IMR-90 (cell line): ENCODE results near the gene STOML1. TPM values are rescaled to one million over a fixed set of nuclear protein-coding genes. Genes with fewer than 3 reads are reported as not detected.

ENCODE experiments used
- ATAC-seq: fragments of 200-7000 bp; cut with Tn5 transposase; 2 replicates; pipeline ENCODE4 v1.9.1; 2020; ENCODE audit warnings: low read depth, mild to moderate bottlenecking, moderate library complexity
- BruUV-seq: library from RNA; stranded (reverse); fragments of 400-500 nt; replicated peaks from 2 replicates; lab custom pipeline; 2021; lab: Mats Ljungman, UMichigan
- CTCF ChIA-PET: fragments of 300-600 bp; formaldehyde crosslinking; extraction: SDS; loops from one replicate; lab custom pipeline; 2021; ENCODE audit warnings: antibody characterized with exemption; lab: Yijun Ruan, JAX
- POLR2A ChIA-PET: fragments of 300-600 bp; sonication (Branson Sonifier 250); formaldehyde crosslinking; loops from one replicate; lab custom pipeline; 2022; ENCODE audit warnings: antibody characterized with exemption; ENCODE audit not compliant: unreplicated experiment; lab: Charles Lee
- DNase-seq: peaks from one replicate; pipeline ENCODE4 v3.0.0; 2013
- H2AFZ ChIP-seq: replicated peaks from 2 replicates; pipeline ENCODE3; 2013; ENCODE audit warnings: low read length, mild to moderate bottlenecking; ENCODE audit not compliant: poor library complexity
- H2AK5ac ChIP-seq: 2 replicates; pipeline ENCODE4 v1.6.1; 2013; ENCODE audit warnings: low read depth, low read length, inconsistent platforms
- H2AK9ac ChIP-seq: replicated peaks from 2 replicates; pipeline ENCODE3; 2013; ENCODE audit warnings: mild to moderate bottlenecking, low read depth, low read length, moderate library complexity; ENCODE audit not compliant: poor library complexity
- H2BK120ac ChIP-seq: 2 replicates; pipeline ENCODE4 v1.6.1; 2013; ENCODE audit warnings: low read depth, low read length, inconsistent platforms
- H2BK15ac ChIP-seq: 3 replicates; pipeline ENCODE4 v1.6.1; 2013; ENCODE audit warnings: low read depth, low read length, inconsistent platforms
- H2BK20ac ChIP-seq: 2 replicates; pipeline ENCODE4 v1.6.1; 2013; ENCODE audit warnings: low read depth, mild to moderate bottlenecking, inconsistent platforms, low read length, moderate library complexity
- H2BK5ac ChIP-seq: 2 replicates; pipeline ENCODE4 v1.6.1; 2013; ENCODE audit warnings: mild to moderate bottlenecking, low read depth, low read length, inconsistent platforms; ENCODE audit not compliant: poor library complexity, severe bottlenecking
- H3K14ac ChIP-seq: replicated peaks from 2 replicates; pipeline ENCODE4 v1.6.1; 2013; ENCODE audit warnings: low read depth, low read length, inconsistent platforms
- H3K18ac ChIP-seq: 2 replicates; pipeline ENCODE4 v1.6.1; 2013; ENCODE audit warnings: low read depth, low read length, control low read depth
- H3K23ac ChIP-seq: 2 replicates; pipeline ENCODE4 v1.6.1; 2013; ENCODE audit warnings: low read depth, low read length, inconsistent platforms
- H3K27ac ChIP-seq: 2 replicates; pipeline ENCODE4 v1.5.1; 2013; ENCODE audit warnings: mild to moderate bottlenecking, control low read depth, low read length; ENCODE audit not compliant: insufficient read depth
- H3K27me3 ChIP-seq: 2 replicates; pipeline ENCODE4 v1.6.1; 2013; ENCODE audit warnings: low read length; ENCODE audit not compliant: control insufficient read depth, insufficient read depth
- H3K36me3 ChIP-seq: 2 replicates; pipeline ENCODE4 v1.6.1; 2013; ENCODE audit warnings: low read length, mixed read lengths; ENCODE audit not compliant: control insufficient read depth, insufficient read depth
- H3K4ac ChIP-seq: 2 replicates; pipeline ENCODE4 v1.6.1; 2013; ENCODE audit warnings: low read depth, low read length, inconsistent platforms
- H3K4me1 ChIP-seq: 2 replicates; pipeline ENCODE4 v1.6.1; 2013; ENCODE audit warnings: low read length, mixed read lengths; ENCODE audit not compliant: control insufficient read depth, insufficient read depth
- H3K4me2 ChIP-seq: 2 replicates; pipeline ENCODE4 v1.6.1; 2013; ENCODE audit warnings: low read depth, mild to moderate bottlenecking, control low read depth, low read length, moderate library complexity
- H3K4me3 ChIP-seq: 2 replicates; pipeline ENCODE4 v1.5.1; 2013; ENCODE audit warnings: low read depth, mild to moderate bottlenecking, control low read depth, low read length, moderate library complexity; ENCODE audit not compliant: insufficient read depth
- H3K56ac ChIP-seq: 2 replicates; pipeline ENCODE4 v1.6.1; 2013; ENCODE audit warnings: low read length, inconsistent platforms; ENCODE audit not compliant: insufficient read depth; ENCODE audit errors: extremely low read depth
- H3K79me1 ChIP-seq, 2 experiments: 2 replicates each; pipeline ENCODE4 v1.6.1; 2013; ENCODE audit warnings: low read length in 2 of 2, inconsistent platforms in 1 of 2, low read depth in 1 of 2
- H3K9ac ChIP-seq: 2 replicates; pipeline ENCODE4 v1.6.1; 2013; ENCODE audit warnings: low read depth, low read length, control low read depth
- H3K9me1 ChIP-seq: 2 replicates; pipeline ENCODE4 v1.6.1; 2013; ENCODE audit warnings: low read length, inconsistent platforms; ENCODE audit not compliant: insufficient read depth
- H3K9me3 ChIP-seq: 2 replicates; pipeline ENCODE4 v1.6.1; 2013; ENCODE audit warnings: low read length; ENCODE audit not compliant: control insufficient read depth, insufficient read depth
- H4K20me1 ChIP-seq: 2 replicates; pipeline ENCODE4 v1.6.1; 2013; ENCODE audit warnings: low read length, inconsistent platforms; ENCODE audit not compliant: insufficient read depth
- H4K5ac ChIP-seq: 2 replicates; pipeline ENCODE4 v1.6.1; 2013; ENCODE audit warnings: mild to moderate bottlenecking, low read depth, low read length, control low read depth
- H4K8ac ChIP-seq, 2 experiments: 2 replicates each; pipeline ENCODE4 v1.6.1; 2013; ENCODE audit warnings: low read depth in 2 of 2, low read length in 2 of 2, control low read depth in 1 of 2, inconsistent platforms in 1 of 2
- H4K91ac ChIP-seq: 2 replicates; pipeline ENCODE4 v1.6.1; 2013; ENCODE audit warnings: low read depth, low read length, inconsistent platforms; ENCODE audit not compliant: insufficient read depth
- BHLHE40 ChIP-seq: fragments of 150-350 bp; IDR thresholded peaks from 2 replicates; pipeline ENCODE4 v1.6.1; 2016; ENCODE audit warnings: mild to moderate bottlenecking, low read depth, low read length
- CEBPB ChIP-seq: IDR thresholded peaks from 2 replicates; pipeline ENCODE4 v1.6.1; 2012; ENCODE audit warnings: low read depth, low read length, improper control_type of control experiment
- CHD1 ChIP-seq: IDR thresholded peaks from 2 replicates; pipeline ENCODE4 v1.6.1; 2012; ENCODE audit warnings: low read depth, low read length, improper control_type of control experiment
- FOS ChIP-seq: fragments of 150-350 bp; IDR thresholded peaks from 2 replicates; pipeline ENCODE4 v1.6.1; 2016; ENCODE audit warnings: low read depth, low read length
- MAFK ChIP-seq: IDR thresholded peaks from 2 replicates; pipeline ENCODE4 v1.6.1; 2012; ENCODE audit warnings: low read depth, low read length, improper control_type of control experiment
- MAZ ChIP-seq: IDR thresholded peaks from 2 replicates; pipeline ENCODE4 v1.6.1; 2012; ENCODE audit warnings: low read depth, mild to moderate bottlenecking, low read length, improper control_type of control experiment, moderate library complexity, borderline replicate concordance
- MXI1 ChIP-seq: IDR thresholded peaks from 2 replicates; pipeline ENCODE4 v1.6.1; 2012; ENCODE audit warnings: low read depth, mild to moderate bottlenecking, low read length, moderate library complexity, borderline replicate concordance
- NFE2L2 ChIP-seq: fragments of 150-350 bp; IDR thresholded peaks from 2 replicates; pipeline ENCODE4 v1.6.1; 2016; ENCODE audit warnings: low read depth, mild to moderate bottlenecking, low read length
- POLR2A ChIP-seq: IDR thresholded peaks from 2 replicates; pipeline ENCODE4 v1.6.1; 2012; ENCODE audit warnings: mild to moderate bottlenecking, low read depth, low read length
- RAD21 ChIP-seq: IDR thresholded peaks from 2 replicates; pipeline ENCODE4 v1.6.1; 2012; ENCODE audit warnings: low read length, improper control_type of control experiment
- RCOR1 ChIP-seq: IDR thresholded peaks from 2 replicates; pipeline ENCODE4 v1.6.1; 2012; ENCODE audit warnings: mild to moderate bottlenecking, low read length, improper control_type of control experiment; ENCODE audit not compliant: insufficient replicate concordance
- RFX5 ChIP-seq: IDR thresholded peaks from 2 replicates; pipeline ENCODE4 v1.8.0; 2012; ENCODE audit warnings: low read depth, mild to moderate bottlenecking, low read length, moderate library complexity
- SMC3 ChIP-seq: fragments of 150-350 bp; IDR thresholded peaks from 2 replicates; pipeline ENCODE4 v1.6.1; 2016; ENCODE audit warnings: low read depth, mild to moderate bottlenecking, antibody characterized with exemption, low read length, moderate library complexity
- WGBS, 2 experiments: methylation state at CpG; one replicate each; pipeline versions ENCODE4 v1.1.5 to v1.1.7; 2013; ENCODE audit warnings: missing lambda C conversion rate in 2 of 2; ENCODE audit not compliant: insufficient read length in 1 of 2; ENCODE audit errors: extremely low coverage in 2 of 2; 5-methylcytosine and 5-hydroxymethylcytosine counted together
- dilution Hi-C: fragments of 300-500 bp; cut with HindIII; formaldehyde crosslinking; loops from one replicate; pipeline ENCODE4 v1.14.3; 2018; ENCODE audit warnings: low sequenced_read_pairs; ENCODE audit not compliant: unreplicated experiment
- in situ Hi-C: fragments of 300-500 bp; cut with MboI; formaldehyde crosslinking; loops from 3 replicates; pipeline ENCODE4 v1.14.3; 2019; ENCODE audit warnings: low sequenced_read_pairs, inconsistent platforms, mixed read lengths
- intact Hi-C: fragments of 100-400 bp; cut with micrococcal nuclease; formaldehyde crosslinking; loops from 2 replicates; pipeline ENCODE4 v1.10.0; 2022
- polyA plus RNA-seq, 3 experiments: library from polyadenylated mRNA; depleted of rRNA; stranded (reverse); fragments of >200 nt; gene quantifications; 2 replicates each; pipeline ENCODE4 v1.2.3, GENCODE V29; 2012; ENCODE audit warnings: low replicate concordance in 1 of 3
- total RNA-seq: library from RNA; depleted of rRNA; stranded (reverse); fragments of >200 nt; gene quantifications from 2 replicates; pipeline ENCODE4 v1.2.3, GENCODE V29; 2012
- TF ChIP-seq, protein P1 (sequence below): fragments of 150-350 bp; IDR thresholded peaks from 2 replicates; pipeline ENCODE4 v1.6.1; 2016; ENCODE audit warnings: low read depth, mild to moderate bottlenecking, low read length, moderate library complexity, borderline replicate concordance
- TF ChIP-seq, protein P2 (sequence below): conservative IDR thresholded peaks from 2 replicates; pipeline ENCODE4 v1.5.1; 2012; ENCODE audit warnings: mild to moderate bottlenecking, low read depth, low read length, improper control_type of control experiment
- TF ChIP-seq, protein P3 (sequence below): fragments of 150-350 bp; IDR thresholded peaks from 2 replicates; pipeline ENCODE4 v1.6.1; 2017; ENCODE audit warnings: mild to moderate bottlenecking, antibody characterized with exemption, low read length, low read depth

Gene STOML1
- total and polyA plus RNA-seq, 2 of the 4 experiments (the other 2 are of a cell fraction), result 11.8 to 21.2 TPM

GRCh38 chr15:73937726-73938125, 54.4 kb downstream of the STOML1 start:
- H3K27ac ChIP-seq, result no peak overlapping the region
- no peak overlapping the region for H4K5ac ChIP-seq
- H2BK15ac ChIP-seq, result no peak overlapping the region
- in situ Hi-C loops, result no loop called here
- H3K9me3 ChIP-seq, result no peaks in the 10 kb centered on the region
- no peak overlapping the region for H2BK5ac ChIP-seq
- peaks cover 64 to 100% of the 10 kb centered on the region in 2 experiments for H3K79me1 ChIP-seq
- POLR2A ChIA-PET, result no interaction called here
- no peak overlapping the region for H3K4me3 ChIP-seq
- H3K9ac ChIP-seq, result no peak overlapping the region
- no peak overlapping the region for H3K14ac ChIP-seq
- CTCF ChIA-PET, result no interaction called here
- H2BK20ac ChIP-seq, result no peak overlapping the region
- H3K4me2 ChIP-seq, result no peak overlapping the region
- DNase-seq (no peak), ATAC-seq (no peak)
- no peak overlapping the region for H3K23ac ChIP-seq
- no peak overlapping the region for H2AFZ ChIP-seq
- H2AK9ac ChIP-seq, result no peak overlapping the region
- H3K4ac ChIP-seq, result no peak overlapping the region
- dilution Hi-C loops, result no loop called here
- H3K4me1 ChIP-seq, result peaks cover 60% of the 10 kb centered on the region
- no peak overlapping the region for H3K18ac ChIP-seq
- no TSS peak for BruUV-seq
- no peak overlapping the region for H2AK5ac ChIP-seq
- no peaks in the 10 kb centered on the region for H3K27me3 ChIP-seq
- no peak overlapping the region for H4K91ac ChIP-seq
- peaks cover 47% of the 10 kb centered on the region for H3K9me1 ChIP-seq
- peaks cover 8% of the 10 kb centered on the region for H3K36me3 ChIP-seq
- WGBS, 2 experiments, result no CpG with 5 or more reads among the region's 11 CpGs
- no peak for TF ChIP-seq POLR2A
- TF ChIP-seq, protein P1, sequence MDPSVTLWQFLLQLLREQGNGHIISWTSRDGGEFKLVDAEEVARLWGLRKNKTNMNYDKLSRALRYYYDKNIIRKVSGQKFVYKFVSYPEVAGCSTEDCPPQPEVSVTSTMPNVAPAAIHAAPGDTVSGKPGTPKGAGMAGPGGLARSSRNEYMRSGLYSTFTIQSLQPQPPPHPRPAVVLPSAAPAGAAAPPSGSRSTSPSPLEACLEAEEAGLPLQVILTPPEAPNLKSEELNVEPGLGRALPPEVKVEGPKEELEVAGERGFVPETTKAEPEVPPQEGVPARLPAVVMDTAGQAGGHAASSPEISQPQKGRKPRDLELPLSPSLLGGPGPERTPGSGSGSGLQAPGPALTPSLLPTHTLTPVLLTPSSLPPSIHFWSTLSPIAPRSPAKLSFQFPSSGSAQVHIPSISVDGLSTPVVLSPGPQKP, result no peak
- TF ChIP-seq FOS, result no peak
- no peak for TF ChIP-seq RFX5
- no peak for TF ChIP-seq RCOR1
- TF ChIP-seq CEBPB, result no peak
- no peak for TF ChIP-seq MAZ
- no peak for TF ChIP-seq MXI1
- TF ChIP-seq SMC3, result no peak
- no peak for TF ChIP-seq BHLHE40
- TF ChIP-seq MAFK, result no peak
- TF ChIP-seq, protein P2, sequence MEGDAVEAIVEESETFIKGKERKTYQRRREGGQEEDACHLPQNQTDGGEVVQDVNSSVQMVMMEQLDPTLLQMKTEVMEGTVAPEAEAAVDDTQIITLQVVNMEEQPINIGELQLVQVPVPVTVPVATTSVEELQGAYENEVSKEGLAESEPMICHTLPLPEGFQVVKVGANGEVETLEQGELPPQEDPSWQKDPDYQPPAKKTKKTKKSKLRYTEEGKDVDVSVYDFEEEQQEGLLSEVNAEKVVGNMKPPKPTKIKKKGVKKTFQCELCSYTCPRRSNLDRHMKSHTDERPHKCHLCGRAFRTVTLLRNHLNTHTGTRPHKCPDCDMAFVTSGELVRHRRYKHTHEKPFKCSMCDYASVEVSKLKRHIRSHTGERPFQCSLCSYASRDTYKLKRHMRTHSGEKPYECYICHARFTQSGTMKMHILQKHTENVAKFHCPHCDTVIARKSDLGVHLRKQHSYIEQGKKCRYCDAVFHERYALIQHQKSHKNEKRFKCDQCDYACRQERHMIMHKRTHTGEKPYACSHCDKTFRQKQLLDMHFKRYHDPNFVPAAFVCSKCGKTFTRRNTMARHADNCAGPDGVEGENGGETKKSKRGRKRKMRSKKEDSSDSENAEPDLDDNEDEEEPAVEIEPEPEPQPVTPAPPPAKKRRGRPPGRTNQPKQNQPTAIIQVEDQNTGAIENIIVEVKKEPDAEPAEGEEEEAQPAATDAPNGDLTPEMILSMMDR, result no peak
- no peak for TF ChIP-seq NFE2L2
- TF ChIP-seq, protein P3, sequence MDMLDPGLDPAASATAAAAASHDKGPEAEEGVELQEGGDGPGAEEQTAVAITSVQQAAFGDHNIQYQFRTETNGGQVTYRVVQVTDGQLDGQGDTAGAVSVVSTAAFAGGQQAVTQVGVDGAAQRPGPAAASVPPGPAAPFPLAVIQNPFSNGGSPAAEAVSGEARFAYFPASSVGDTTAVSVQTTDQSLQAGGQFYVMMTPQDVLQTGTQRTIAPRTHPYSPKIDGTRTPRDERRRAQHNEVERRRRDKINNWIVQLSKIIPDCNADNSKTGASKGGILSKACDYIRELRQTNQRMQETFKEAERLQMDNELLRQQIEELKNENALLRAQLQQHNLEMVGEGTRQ, result no peak
- no peak for TF ChIP-seq RAD21
- no peak for TF ChIP-seq CHD1
- no peak overlapping the region for H4K8ac ChIP-seq
- H4K20me1 ChIP-seq, result peaks cover 37% of the 10 kb centered on the region
- H2BK120ac ChIP-seq, result no peak overlapping the region
- H3K56ac ChIP-seq, result no peak overlapping the region
- intact Hi-C loops, result loop anchor here (2.0 kb wide), 1 partner anchor 63 kb away; no protein-coding TSS in a partner anchor
